Heart left ventricle (tissue), 16 donors: Measurements from ENCODE around the gene DCTN1. TPM values are rescaled to one million over a fixed set of nuclear protein-coding genes. Genes with fewer than 3 reads are reported as not detected.

ENCODE experiments used
- ATAC-seq, 4 donors: fragments of 200-7000 bp; cut with Tn5 transposase; one replicate each; pipeline ENCODE4 v1.9.1; 2020 to 2022; ENCODE audit warnings: moderate library complexity in 4 of 4, mild to moderate bottlenecking in 3 of 4, moderate number of reproducible peaks in 1 of 4
- DNase-seq, 5 donors: peaks; one replicate each; pipeline ENCODE4 v3.0.0-alpha.2; 2020
- H3K27ac ChIP-seq, 12 donors: fragments of 200-600 bp; sonication (generic) in 4 of 12; one replicate each; pipeline versions ENCODE4 v1.5.0 to v1.8.0; 2016 to 2022; ENCODE audit warnings: mild to moderate bottlenecking in 2 of 12
- H3K27me3 ChIP-seq, 9 donors: fragments of 200-600 bp; sonication (generic) in 2 of 9; one replicate each; pipeline versions ENCODE4 v1.5.1 to v1.8.0; 2016 to 2022; ENCODE audit warnings: mild to moderate bottlenecking in 3 of 9
- H3K36me3 ChIP-seq, 9 donors: fragments of 200-600 bp; sonication (generic) in 2 of 9; one replicate each; pipeline versions ENCODE4 v1.5.0 to v1.8.0; 2018 to 2022; ENCODE audit warnings: mild to moderate bottlenecking in 2 of 9
- H3K4me1 ChIP-seq, 12 donors: fragments of 200-600 bp; sonication (generic) in 4 of 12; one replicate each; pipeline versions ENCODE4 v1.5.0 to v1.8.0; 2016 to 2022; ENCODE audit warnings: mild to moderate bottlenecking in 3 of 12
- H3K4me3 ChIP-seq, 12 donors: fragments of 200-600 bp; sonication (generic) in 4 of 12; one replicate each; pipeline versions ENCODE4 v1.5.0 to v1.8.0; 2017 to 2022; ENCODE audit warnings: mild to moderate bottlenecking in 9 of 12, moderate library complexity in 4 of 12
- H3K9me3 ChIP-seq, 12 donors: fragments of 200-600 bp; sonication (generic) in 4 of 12; one replicate each; pipeline versions ENCODE4 v1.5.0 to v1.8.0; 2016 to 2022; ENCODE audit warnings: mild to moderate bottlenecking in 1 of 12
- POLR2A ChIP-seq, 2 donors: fragments of 450-650 bp; IDR thresholded peaks; one replicate each; pipeline ENCODE4 v1.6.1; 2017; ENCODE audit warnings: antibody characterized with exemption in 2 of 2, mild to moderate bottlenecking in 2 of 2, moderate library complexity in 2 of 2
- WGBS, 4 donors: extraction: QIAGEN DNeasy Blood & Tissue Kit in 2 of 4; methylation state at CpG; one replicate each; pipeline versions ENCODE4 v1.1.5 to v1.1.7; 2013 to 2018; 5-methylcytosine and 5-hydroxymethylcytosine counted together
- intact Hi-C, 10 donors: fragments of 100-400 bp; cut with DNase I; formaldehyde crosslinking; loops; one replicate each; pipeline versions ENCODE4 v1.11.1 to v1.14.2; 2022
- polyA plus RNA-seq, 2 donors: library from polyadenylated mRNA; stranded (reverse); fragments of 200-250 nt; gene quantifications; one replicate each; pipeline ENCODE4 v1.2.3, GENCODE V29; 2013
- total RNA-seq, 9 donors: library from RNA; depleted of rRNA in 2 of 9; stranded (reverse); fragments of >200 nt in 2 of 9; fragmentation: NEBNext Ultra II Directional in 3 of 9; extraction: Animal tissue kit (Norgen Biotek cat#: 25700) in 3 of 9; gene quantifications; one replicate each; pipeline versions ENCODE4 v1.1.0 to v1.2.4, GENCODE V29; 2016 to 2023
- TF ChIP-seq, protein P1 (sequence below), 12 donors: fragments of 200-600 bp; sonication (generic) in 4 of 12; IDR thresholded peaks; one replicate each; pipeline versions ENCODE4 v1.5.0 to v1.8.0; 2018 to 2022; ENCODE audit warnings: antibody characterized with exemption in 12 of 12, mild to moderate bottlenecking in 5 of 12
- donor health status: ischemic (EF 13 %, LVEDD 7.1; RV severe dilation, severe dysfunction).
- donor health status: healthy with polysubstance abuse.
- donor health status: DM: no; HTN: yes; CAD: no.
- donor health status: DM: no; HTN: no; CAD: no.
- donor health status: ischemic (EF 25% LVEDD 6.9; RV normal size, moderate dysfunction).
- donor health status: ischemic (EF 25% LVEDD 5.7; RV mildly dilated, moderate dysfunction).
- donor health status: healthy.
- donor health status: DM: yes; HTN: yes; CAD: no.
- donor health status: ischemic (EF 35%, LVEDD 5.7; RV mildly dilated, moderate dysfunction).
- donor health status: nonischemic (EF 11% LVEDD 7.7; RV severe dilation, severe dysfunction).
- donor health status: DM: yes; HTN: yes; CAD: no.
- donor health status: PGD.
- donor health status: ischemic (EF 29% LVEDD 5.4; RV normal size, mild dysfunction).
- donor health status: nonischemic (EF 23%, LVEDD 6.1; RV moderate dilation, normal function).

The DCTN1 gene
- total and polyA plus RNA-seq, 11 donors = 129 to 376 (median 187) TPM

DNA sequence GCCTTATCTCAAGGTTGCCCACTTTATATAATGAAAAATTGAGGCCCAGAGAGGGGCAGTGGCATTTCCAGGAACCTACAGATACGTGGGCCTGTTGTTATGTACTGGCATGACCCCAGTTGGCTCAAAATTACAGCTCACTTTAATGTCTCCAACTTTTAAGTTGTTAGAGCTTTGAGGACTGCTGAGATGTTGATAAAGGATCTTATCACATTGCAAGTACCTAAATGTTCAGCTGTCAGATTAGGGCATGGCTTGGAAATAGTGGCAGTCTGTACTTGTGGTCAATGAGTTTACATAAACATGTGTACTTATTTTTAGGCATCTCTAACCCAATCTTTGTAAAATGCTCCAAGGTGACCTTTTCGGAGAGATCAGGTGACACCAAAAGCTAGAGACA lies 51.5 kb downstream of the DCTN1 start:
- intact Hi-C loops = no loop called here
- no peaks in the 10 kb centered on the region for H3K4me1 ChIP-seq
- H3K27me3 ChIP-seq = no peaks in the 10 kb centered on the region
- peaks cover 0 to 13% (median 0%) of the 10 kb centered on the region in 9 donors for H3K36me3 ChIP-seq
- DNase-seq (no peak), ATAC-seq (no peak)
- no peak overlapping the region for H3K27ac ChIP-seq
- 43 to 76% (median 66%) methylated on average over 2 of the region's 2 CpGs for WGBS, 4 donors
- H3K4me3 ChIP-seq = no peak overlapping the region
- no peaks in the 10 kb centered on the region for H3K9me3 ChIP-seq
- TF ChIP-seq POLR2A (IDR thresholded peaks at IDR 0.05) = no peak
- TF ChIP-seq, protein P1, sequence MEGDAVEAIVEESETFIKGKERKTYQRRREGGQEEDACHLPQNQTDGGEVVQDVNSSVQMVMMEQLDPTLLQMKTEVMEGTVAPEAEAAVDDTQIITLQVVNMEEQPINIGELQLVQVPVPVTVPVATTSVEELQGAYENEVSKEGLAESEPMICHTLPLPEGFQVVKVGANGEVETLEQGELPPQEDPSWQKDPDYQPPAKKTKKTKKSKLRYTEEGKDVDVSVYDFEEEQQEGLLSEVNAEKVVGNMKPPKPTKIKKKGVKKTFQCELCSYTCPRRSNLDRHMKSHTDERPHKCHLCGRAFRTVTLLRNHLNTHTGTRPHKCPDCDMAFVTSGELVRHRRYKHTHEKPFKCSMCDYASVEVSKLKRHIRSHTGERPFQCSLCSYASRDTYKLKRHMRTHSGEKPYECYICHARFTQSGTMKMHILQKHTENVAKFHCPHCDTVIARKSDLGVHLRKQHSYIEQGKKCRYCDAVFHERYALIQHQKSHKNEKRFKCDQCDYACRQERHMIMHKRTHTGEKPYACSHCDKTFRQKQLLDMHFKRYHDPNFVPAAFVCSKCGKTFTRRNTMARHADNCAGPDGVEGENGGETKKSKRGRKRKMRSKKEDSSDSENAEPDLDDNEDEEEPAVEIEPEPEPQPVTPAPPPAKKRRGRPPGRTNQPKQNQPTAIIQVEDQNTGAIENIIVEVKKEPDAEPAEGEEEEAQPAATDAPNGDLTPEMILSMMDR (IDR thresholded peaks at IDR 0.05) = no peak

DNA sequence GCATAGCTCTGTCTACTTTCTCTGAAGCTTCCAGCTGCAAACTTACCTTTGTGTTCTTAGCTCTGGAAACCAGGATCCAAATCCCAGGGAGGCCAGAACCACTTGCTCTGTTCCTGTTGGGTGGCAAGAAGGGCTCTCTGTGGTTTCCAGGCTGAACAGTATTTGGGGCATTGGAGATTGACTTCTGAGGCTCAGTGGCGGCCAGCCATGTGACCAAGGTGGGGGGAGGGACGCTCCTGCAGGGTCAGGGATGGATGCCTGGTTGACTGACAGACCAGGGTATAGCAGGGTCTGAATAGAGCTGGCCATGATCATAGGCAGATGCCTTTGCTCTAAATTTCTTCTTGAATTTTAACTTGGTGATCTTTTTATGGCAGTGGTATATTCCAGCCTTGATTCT lies 52.0 kb downstream of the DCTN1 start:
- 72 to 86% (median 83%) methylated on average over 1 to 2 of the region's 2 CpGs for WGBS, 4 donors
- H3K27me3 ChIP-seq = no peaks in the 10 kb centered on the region
- no peak overlapping the region for H3K4me3 ChIP-seq
- intact Hi-C loops = no loop called here
- ATAC-seq = no peak
- H3K27ac ChIP-seq = no peak overlapping the region
- H3K4me1 ChIP-seq = no peaks in the 10 kb centered on the region
- H3K36me3 ChIP-seq = peaks cover 0 to 13% (median 0%) of the 10 kb centered on the region in 9 donors
- no peak for DNase-seq
- TF ChIP-seq, protein P1 (IDR thresholded peaks at IDR 0.05) = no peak
- TF ChIP-seq POLR2A (IDR thresholded peaks at IDR 0.05) = no peak
- no peaks in the 10 kb centered on the region for H3K9me3 ChIP-seq

DNA sequence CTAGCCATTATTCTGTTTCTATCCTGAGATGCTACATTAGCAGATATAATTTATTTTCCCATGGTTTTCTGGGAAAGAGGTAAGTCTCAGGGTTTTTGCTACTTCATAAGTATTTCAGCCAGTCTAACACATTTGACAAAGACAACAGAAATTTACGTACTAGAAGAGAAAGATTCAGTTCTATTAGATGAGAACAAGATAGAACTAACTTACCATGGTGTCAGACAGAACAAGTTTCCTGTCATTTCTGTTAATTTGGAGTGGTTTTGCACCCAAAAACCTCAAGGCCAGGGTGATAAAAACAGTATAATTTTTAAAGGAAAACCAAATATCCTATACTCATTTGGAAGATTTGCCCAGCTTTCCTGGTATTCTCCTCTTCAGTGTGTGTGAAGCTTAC lies 52.5 kb downstream of the DCTN1 start:
- no peak overlapping the region for H3K4me3 ChIP-seq
- no peaks in the 10 kb centered on the region for H3K27me3 ChIP-seq
- WGBS, 4 donors = 86 to 97% (median 93%) methylated on average over 1 of the region's 1 CpG
- peaks cover 0 to 13% (median 0%) of the 10 kb centered on the region in 9 donors for H3K36me3 ChIP-seq
- intact Hi-C loops = no loop called here
- TF ChIP-seq POLR2A (IDR thresholded peaks at IDR 0.05) = no peak
- TF ChIP-seq, protein P1 (IDR thresholded peaks at IDR 0.05) = no peak
- ATAC-seq (no peak), DNase-seq (no peak)
- H3K27ac ChIP-seq = no peak overlapping the region
- H3K9me3 ChIP-seq = no peaks in the 10 kb centered on the region
- no peaks in the 10 kb centered on the region for H3K4me1 ChIP-seq

DNA sequence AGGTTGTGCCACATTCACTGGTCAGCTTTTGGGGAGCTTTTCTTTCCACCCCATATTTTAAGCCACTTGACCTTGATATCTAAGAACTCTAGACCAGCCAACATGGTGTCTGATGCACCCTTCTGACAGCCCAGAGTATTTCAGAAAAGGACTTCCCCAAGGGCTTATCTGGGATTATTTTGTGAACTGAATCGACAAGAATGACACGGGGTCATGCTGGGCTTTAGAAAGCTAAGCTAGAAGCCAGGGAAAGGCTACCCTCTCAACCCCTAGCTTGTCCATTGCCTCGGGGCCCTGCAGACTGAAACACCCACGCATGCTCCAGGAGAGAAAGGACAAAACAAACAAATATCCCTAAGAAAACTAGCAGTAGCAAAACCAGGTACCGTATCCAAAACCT lies 52.9 kb downstream of the DCTN1 start:
- TF ChIP-seq POLR2A (IDR thresholded peaks at IDR 0.05) = no peak
- TF ChIP-seq, protein P1 (IDR thresholded peaks at IDR 0.05) = no peak
- 76 to 79% (median 78%) methylated on average over 5 of the region's 5 CpGs for WGBS, 4 donors
- Histone ChIP-seq H3K4me3 (no peak overlapping the region), H3K27ac (no peak overlapping the region), H3K4me1 (no peaks in the 10 kb centered on the region), H3K36me3 (peaks cover 0 to 13% (median 0%) of the 10 kb centered on the region in 9 donors), H3K9me3 (no peaks in the 10 kb centered on the region), H3K27me3 (no peaks in the 10 kb centered on the region)
- intact Hi-C loops = no loop called here
- DNase-seq = no peak
- ATAC-seq = no peak
